HG03025 (cell line): ENCODE data around the gene OMD.

Experiments
- ATAC-seq: cut with Tn5 transposase; IDR thresholded peaks from one replicate; pipeline ENCODE4 v1.9.1; 2021; ENCODE audit warnings: mild to moderate bottlenecking, moderate library complexity; ENCODE audit not compliant: unreplicated experiment, low FRiP score

OMD gene, protein sequence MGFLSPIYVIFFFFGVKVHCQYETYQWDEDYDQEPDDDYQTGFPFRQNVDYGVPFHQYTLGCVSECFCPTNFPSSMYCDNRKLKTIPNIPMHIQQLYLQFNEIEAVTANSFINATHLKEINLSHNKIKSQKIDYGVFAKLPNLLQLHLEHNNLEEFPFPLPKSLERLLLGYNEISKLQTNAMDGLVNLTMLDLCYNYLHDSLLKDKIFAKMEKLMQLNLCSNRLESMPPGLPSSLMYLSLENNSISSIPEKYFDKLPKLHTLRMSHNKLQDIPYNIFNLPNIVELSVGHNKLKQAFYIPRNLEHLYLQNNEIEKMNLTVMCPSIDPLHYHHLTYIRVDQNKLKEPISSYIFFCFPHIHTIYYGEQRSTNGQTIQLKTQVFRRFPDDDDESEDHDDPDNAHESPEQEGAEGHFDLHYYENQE

GRCh38 chr9:92424340-92424739 lies at the start of gene OMD:
TSS of gene OMD (minus strand) at chr9:92424471. CDS start at chr9:92417558, 6,913 bp downstream.
- ATAC-seq: no peak

DNA sequence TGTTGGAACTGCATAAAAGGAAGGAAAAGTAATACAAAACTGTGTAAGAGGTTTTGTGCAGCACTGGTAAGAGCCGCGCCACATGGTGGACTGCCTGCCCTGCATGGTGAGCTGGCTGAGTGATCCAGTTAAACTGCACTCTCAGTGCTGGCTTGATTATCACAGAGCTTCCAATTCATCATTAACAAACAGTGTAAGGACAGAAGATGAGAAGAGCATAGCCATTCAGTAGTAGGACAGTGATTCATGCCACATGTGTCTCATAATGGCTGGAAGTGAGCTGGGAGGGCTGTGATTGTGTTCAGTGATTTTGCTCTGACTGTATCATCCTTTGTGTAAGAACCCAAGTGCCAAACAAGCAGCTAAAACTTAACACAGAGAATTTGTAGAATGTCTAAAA lies 43.9 kb upstream of the OMD start:
- ATAC-seq: no peak

DNA sequence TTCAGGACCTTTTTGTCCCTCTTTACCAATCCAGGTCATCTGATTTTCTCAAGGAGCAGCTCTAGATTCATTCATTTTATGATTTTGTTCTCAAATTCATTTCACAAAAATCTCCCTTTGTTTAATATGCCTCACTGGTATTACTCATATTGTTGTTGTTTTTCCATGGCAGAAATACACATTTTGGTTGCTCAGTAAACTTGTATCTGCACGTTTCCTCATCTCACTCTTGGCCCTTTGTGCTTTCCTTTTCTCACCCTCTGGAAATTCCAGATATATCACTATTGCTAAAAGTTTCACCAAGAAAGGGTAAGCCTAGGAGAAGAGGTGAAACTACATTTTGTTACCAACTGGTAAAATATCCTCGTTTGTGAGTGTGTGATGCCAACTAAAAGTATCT lies 43.2 kb upstream of the OMD start:
- no peak for ATAC-seq

DNA sequence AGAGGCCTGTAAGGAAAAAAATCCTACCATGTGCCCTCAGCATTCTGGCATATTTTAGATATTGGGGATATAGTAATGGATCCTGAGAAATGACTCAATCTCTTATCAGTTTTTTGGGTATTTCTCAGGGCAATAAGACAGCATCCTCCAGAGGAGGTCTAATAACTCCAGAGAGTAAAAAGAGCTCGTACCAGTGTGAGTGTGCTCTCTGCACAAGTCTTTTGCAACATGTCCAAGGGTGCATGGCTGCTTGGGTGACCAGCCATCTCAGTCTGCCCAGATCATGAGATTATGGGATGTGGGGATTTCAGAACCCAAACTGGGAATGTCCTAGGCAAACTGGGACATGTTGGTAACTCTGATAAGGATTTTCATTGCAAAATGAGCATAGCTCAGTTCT lies 42.8 kb upstream of the OMD start:
- no peak for ATAC-seq

GRCh38 chr9:92463984-92464383 lies 39.7 kb upstream of the OMD start:
- ATAC-seq: no peak

DNA sequence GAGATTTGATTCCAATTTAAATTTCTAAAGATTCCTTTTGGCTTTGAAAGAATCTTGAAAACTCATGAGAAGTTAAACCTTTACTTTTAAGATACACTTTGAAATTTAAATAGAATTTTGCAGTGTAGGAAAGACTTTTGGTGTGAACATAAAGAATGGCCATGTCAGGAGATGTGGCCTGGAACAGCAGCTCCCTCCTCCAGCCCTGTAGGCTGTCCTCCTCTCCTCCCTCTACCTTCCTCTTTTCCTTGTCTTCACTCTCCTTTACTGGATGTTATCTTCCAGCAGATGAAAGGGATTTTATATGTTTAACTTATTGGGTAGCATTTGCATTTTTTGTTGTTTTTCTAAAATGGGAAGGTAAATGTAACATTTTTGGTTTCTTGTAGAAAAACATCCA lies 39.1 kb upstream of the OMD start:
- no peak for ATAC-seq

- no peak for ATAC-seq
Observed at GRCh38 chr9:92457576-92457975, 33.3 kb upstream of the OMD start.

GRCh38 chr9:92455217-92455616 lies 30.9 kb upstream of the OMD start:
- ATAC-seq: no peak

DNA sequence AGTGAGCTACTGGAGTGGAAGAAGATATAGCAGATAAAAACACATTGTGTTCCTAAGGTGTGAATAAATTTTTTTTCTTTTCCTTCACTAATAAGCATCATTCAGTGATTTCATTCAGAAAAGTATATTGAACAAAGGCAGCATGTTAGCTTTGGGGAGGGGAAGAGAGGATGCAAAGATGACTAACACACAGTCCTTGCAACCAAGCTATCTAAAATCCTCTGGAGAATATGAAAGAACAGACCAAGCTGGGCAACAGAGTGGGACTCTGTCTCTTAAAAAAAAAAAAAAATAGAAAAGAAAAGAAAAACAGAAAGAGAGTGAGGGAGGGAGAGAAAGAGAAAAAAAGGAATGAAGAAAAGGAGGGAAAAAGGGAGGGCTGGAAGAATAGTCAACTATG lies 22.3 kb upstream of the OMD start:
- ATAC-seq: no peak

GRCh38 chr9:92444841-92445240 lies 20.6 kb upstream of the OMD start:
- no peak for ATAC-seq

GRCh38 chr9:92440751-92441046 lies 16.4 kb upstream of the OMD start:
- ATAC-seq: no peak

DNA sequence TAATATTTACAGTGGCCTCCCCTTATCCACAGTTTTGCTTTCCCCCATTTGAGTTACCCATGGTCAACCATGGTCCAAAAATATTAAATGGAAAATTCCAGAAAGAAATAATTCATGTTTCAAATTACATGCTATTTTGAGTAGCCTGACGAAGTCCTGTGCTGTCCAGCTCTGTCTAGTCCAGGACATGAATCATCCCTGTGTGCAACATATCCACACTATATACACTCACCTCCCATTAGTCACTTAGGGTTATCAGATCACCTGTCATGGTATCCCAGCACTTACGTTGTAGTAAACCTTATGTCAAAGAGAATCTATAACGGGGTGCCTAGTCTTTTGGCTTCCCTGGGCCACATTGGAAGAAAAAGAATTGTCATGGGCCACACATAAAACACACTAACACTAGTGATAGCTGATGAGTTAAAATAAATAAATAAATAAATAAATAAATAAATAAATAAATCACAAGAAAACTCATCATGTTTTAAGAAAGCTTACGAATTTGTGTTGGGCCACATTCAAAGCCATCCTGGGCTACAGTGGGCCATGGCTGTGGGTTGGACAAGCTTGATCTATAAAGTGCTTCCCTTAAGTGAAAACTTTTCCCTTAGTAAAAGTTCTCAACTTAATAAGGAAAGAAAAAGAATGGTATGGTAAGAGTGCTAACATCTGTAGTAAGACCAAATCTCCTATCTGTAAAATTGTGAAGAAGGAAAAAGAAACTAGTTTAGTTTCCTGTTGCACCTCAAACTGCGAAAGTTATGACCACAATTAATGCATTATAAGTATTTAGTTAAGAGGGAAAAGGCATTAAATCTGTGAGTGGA lies 15.9 kb upstream of the OMD start:
- no peak for ATAC-seq

GRCh38 chr9:92438900-92439526 lies 14.7 kb upstream of the OMD start:
- ATAC-seq: no peak

- no peak for ATAC-seq
Observed at GRCh38 chr9:92435263-92435662, 11.0 kb upstream of the OMD start.

GRCh38 chr9:92432972-92433548 lies 8.8 kb upstream of the OMD start:
- no peak for ATAC-seq

GRCh38 chr9:92432350-92432749 lies 8.1 kb upstream of the OMD start:
- ATAC-seq: no peak

- no peak for ATAC-seq
Observed at GRCh38 chr9:92429836-92430235, 5.6 kb upstream of the OMD start.

GRCh38 chr9:92426501-92427145 lies 2.4 kb upstream of the OMD start:
- ATAC-seq: no peak

DNA sequence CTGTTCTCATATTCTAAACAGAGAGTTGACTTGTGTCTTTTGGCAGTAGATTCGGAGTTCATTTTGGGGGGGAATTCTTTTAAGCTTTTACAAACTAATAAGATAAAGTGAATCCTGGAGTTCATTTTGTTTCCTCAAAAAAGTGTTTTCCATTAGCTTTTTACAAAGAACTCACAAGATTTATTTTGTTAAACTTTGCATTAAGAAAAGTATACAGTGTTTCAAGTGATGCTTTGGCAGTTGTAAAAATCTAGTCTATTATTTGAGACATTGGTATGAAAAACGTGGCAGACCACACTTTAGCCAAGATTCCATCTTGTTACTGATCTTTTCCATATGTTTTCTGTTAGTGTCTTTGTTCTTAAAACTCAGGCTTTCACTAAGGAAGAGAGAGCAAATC lies 1.2 kb upstream of the OMD start:
- no peak for ATAC-seq

GRCh38 chr9:92423612-92424011 lies 659 bp downstream of the OMD start:
- no peak for ATAC-seq
